ENCODE results near the gene TMEM97.
"Not testable (repeated sequence)": the region's sequence is repeated elsewhere in the genome, so short reads cannot be mapped to it uniquely, and the experiment has no call there.

Gene TMEM97

DNA sequence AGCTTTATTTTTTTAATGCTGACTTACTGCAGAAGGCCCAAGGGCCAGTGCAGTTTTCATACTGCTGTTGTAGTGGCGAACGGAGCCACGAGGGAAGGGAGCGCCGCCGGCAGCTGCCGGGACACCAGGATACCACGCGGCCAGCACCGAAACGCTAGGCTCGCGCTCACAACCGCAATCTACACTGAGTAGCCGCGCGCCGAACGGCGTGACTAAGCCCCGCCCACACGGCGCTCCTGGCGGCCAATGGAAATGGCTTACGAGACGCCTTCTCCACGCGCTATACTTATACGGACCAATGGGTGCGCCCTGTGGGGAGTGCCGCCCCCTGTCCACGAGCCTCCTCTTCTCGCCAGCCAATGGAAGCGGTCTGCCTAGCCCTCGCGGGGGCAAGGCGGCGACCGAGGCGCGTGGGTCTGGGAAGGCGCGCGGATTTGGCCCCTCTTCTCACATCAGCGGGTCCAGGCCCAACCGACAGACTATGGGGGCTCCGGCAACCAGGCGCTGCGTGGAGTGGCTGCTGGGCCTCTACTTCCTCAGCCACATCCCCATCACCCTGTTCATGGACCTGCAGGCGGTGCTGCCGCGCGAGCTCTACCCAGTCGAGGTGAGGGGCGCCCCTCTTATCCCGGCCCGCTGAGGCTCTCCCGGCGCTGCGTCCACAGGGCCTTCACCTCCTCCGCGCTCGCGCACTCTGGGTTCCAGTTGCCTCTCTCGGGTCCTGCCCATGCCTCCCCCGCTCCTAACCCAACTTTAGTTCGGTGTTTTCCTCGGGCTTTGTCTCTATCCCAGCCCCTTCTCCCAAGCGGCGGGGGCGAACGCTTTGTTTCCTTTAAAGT is at the start of gene TMEM97:
TMEM97 (plus strand) TSS at position 442 of the 839 bp plus-strand sequence; CDS start at position 482, 40 bp downstream.
- ChIA-PET POLR2A (interaction anchor here (0.5 kb wide), 1 partner anchor 29 kb away, joined by 3 read pairs; no protein-coding TSS in a partner anchor), CTCF (interaction anchor here (0.8 to 2.9 kb wide), 8 partner anchors 10 to 89 kb away, joined by 3 to 14 read pairs (median 5); partner anchors contain the start of genes IFT20 and TNFAIP1)
- peak within 1 kb of the TSS; percentile 82 for H3K4me3 ChIP-seq (ENCODE audit: low read depth, low read length)
- TF ChIP-seq, protein P1, sequence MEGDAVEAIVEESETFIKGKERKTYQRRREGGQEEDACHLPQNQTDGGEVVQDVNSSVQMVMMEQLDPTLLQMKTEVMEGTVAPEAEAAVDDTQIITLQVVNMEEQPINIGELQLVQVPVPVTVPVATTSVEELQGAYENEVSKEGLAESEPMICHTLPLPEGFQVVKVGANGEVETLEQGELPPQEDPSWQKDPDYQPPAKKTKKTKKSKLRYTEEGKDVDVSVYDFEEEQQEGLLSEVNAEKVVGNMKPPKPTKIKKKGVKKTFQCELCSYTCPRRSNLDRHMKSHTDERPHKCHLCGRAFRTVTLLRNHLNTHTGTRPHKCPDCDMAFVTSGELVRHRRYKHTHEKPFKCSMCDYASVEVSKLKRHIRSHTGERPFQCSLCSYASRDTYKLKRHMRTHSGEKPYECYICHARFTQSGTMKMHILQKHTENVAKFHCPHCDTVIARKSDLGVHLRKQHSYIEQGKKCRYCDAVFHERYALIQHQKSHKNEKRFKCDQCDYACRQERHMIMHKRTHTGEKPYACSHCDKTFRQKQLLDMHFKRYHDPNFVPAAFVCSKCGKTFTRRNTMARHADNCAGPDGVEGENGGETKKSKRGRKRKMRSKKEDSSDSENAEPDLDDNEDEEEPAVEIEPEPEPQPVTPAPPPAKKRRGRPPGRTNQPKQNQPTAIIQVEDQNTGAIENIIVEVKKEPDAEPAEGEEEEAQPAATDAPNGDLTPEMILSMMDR (IDR thresholded peaks at IDR 0.05; ENCODE audit: insufficient read depth, low read length, missing control alignments): peak; percentile 9
- DNase-seq (ENCODE audit: low read depth, low spot score): peak; percentile 78

GRCh38 chr17:28270055-28270454 is 48.9 kb upstream of the TMEM97 start:
- ChIA-PET POLR2A (no interaction called here), CTCF (interaction anchor here (0.9 to 3.3 kb wide), 3 partner anchors 18 to 377 kb away, joined by 3 to 23 read pairs (median 4); partner anchors contain the start of gene LYRM9)
- H3K4me3 ChIP-seq (ENCODE audit: low read depth, low read length): no peak overlapping the region
- TF ChIP-seq, protein P1 (IDR thresholded peaks at IDR 0.05; ENCODE audit: insufficient read depth, low read length, missing control alignments): no peak
- no peak for DNase-seq (ENCODE audit: low read depth, low spot score)

DNA sequence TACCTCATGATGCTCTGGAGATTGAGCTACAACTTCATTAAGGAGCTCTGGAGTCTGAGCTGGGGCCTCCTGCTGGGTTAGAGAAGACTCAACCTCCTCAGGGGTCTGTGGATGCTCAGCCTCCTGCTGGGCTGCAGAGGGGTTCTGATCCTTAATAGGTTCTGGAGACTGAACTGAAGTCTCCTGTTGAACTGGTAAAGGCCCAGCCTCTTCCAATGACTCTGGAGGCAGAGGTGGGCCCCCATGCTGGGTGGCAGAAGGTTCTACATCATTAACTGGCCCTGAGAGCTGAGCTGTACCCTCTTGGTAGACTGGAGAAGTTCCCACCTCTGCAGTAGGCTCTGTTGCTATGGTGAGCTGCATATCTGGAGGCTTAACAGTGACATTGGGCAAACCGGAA is 48.1 kb upstream of the TMEM97 start:
- H3K4me3 ChIP-seq (ENCODE audit: low read depth, low read length): no peak overlapping the region
- POLR2A ChIA-PET: no interaction called here
- CTCF ChIA-PET: interaction anchor here (0.9 to 3.3 kb wide), 3 partner anchors 19 to 378 kb away, joined by 3 to 23 read pairs (median 4); partner anchors contain the start of gene LYRM9
- no peak for DNase-seq (ENCODE audit: low read depth, low spot score)
- TF ChIP-seq, protein P1 (IDR thresholded peaks at IDR 0.05; ENCODE audit: insufficient read depth, low read length, missing control alignments): no peak

- CTCF ChIA-PET: interaction anchor here (1.0 to 3.3 kb wide), 4 partner anchors 20 to 378 kb away, joined by 3 to 23 read pairs (median 4); partner anchors contain the start of gene LYRM9
- DNase-seq (ENCODE audit: low read depth, low spot score): no peak
- POLR2A ChIA-PET: no interaction called here
- H3K4me3 ChIP-seq (ENCODE audit: low read depth, low read length): no peak overlapping the region
- TF ChIP-seq, protein P1 (IDR thresholded peaks at IDR 0.05; ENCODE audit: insufficient read depth, low read length, missing control alignments): no peak
These were observed 47.6 kb upstream of the TMEM97 start for GRCh38 chr17:28271431-28271830.

DNA sequence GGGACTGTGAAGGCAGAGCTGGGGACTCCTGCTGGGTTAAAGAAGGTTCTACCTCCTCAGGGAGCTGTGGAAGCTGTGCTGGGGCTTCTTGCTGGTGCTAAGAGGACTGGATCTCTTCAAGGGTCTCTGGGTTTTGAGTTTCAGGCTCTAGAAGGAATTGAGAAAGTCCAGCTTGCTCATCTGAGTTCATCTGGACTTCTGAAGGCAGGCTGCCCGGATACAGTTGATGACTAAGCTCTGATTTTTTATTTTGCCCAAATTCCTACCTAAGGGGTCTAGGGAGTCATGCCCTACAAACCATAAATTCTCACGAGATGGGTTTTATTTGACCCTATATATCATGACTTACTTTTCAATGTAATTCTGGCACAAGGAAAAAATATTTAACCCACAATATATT is 46.8 kb upstream of the TMEM97 start:
- ChIA-PET POLR2A (no interaction called here), CTCF (interaction anchor here (1.0 kb wide), 2 partner anchors 21 to 24 kb away, joined by 3 to 4 read pairs; no protein-coding TSS in a partner anchor)
- TF ChIP-seq, protein P1 (IDR thresholded peaks at IDR 0.05; ENCODE audit: insufficient read depth, low read length, missing control alignments): no peak
- H3K4me3 ChIP-seq (ENCODE audit: low read depth, low read length): no peak overlapping the region
- DNase-seq (ENCODE audit: low read depth, low spot score): no peak

- CTCF ChIA-PET: interaction anchor here (2.9 kb wide), 1 partner anchor 21 kb away, joined by 13 read pairs; no protein-coding TSS in a partner anchor
- DNase-seq (ENCODE audit: low read depth, low spot score); POLR2A ChIA-PET; H3K4me3 ChIP-seq (ENCODE audit: low read depth, low read length): not testable (repeated sequence)
These were observed 45.7 kb upstream of the TMEM97 start for GRCh38 chr17:28273341-28273740.
